HL-60 (cell line): Measurements from ENCODE around the gene UBC.

ENCODE experiments used
- DNase-seq, 2 experiments: peaks; one replicate each; pipeline ENCODE4 v3.0.0-alpha.2; 2010 to 2020; ENCODE audit warnings: low read depth in 1 of 2, low spot score in 1 of 2
- H3K27ac ChIP-seq: fragments of 250-450 bp; sonication (Bioruptor Pico); replicated peaks from 2 replicates; pipeline ENCODE4 v1.5.1; 2020; ENCODE audit warnings: mild to moderate bottlenecking, moderate library complexity
- H3K27me3 ChIP-seq: fragments of 250-450 bp; sonication (Bioruptor Pico); 2 replicates; pipeline ENCODE4 v1.5.1; 2021; ENCODE audit warnings: mild to moderate bottlenecking, moderate library complexity; ENCODE audit not compliant: insufficient read depth, poor library complexity, severe bottlenecking
- H3K4me3 ChIP-seq: replicated peaks from 2 replicates; pipeline ENCODE4 v1.5.1; 2011; ENCODE audit warnings: mild to moderate bottlenecking, control low read depth, low read length; ENCODE audit not compliant: insufficient read depth
- GABPA ChIP-seq: IDR thresholded peaks from 2 replicates; pipeline ENCODE4 v1.6.1; 2012; ENCODE audit warnings: low read depth
- POLR2AphosphoS5 ChIP-seq: IDR thresholded peaks from 2 replicates; pipeline ENCODE4 v1.6.1; 2012; ENCODE audit warnings: low read depth
- SPI1 ChIP-seq: IDR thresholded peaks from 2 replicates; pipeline ENCODE4 v1.6.1; 2012; ENCODE audit warnings: low read depth, mild to moderate bottlenecking, borderline replicate concordance
- TF ChIP-seq, protein P1 (sequence below): IDR thresholded peaks from one replicate; pipeline ENCODE4 v1.5.1; 2011; ENCODE audit warnings: low read length, control low read depth, inconsistent platforms; ENCODE audit not compliant: insufficient read depth
- TF ChIP-seq, protein P2 (sequence below): IDR thresholded peaks from 2 replicates; pipeline ENCODE4 v1.6.1; 2012; ENCODE audit warnings: low read depth; ENCODE audit not compliant: insufficient replicate concordance

The UBC gene

DNA sequence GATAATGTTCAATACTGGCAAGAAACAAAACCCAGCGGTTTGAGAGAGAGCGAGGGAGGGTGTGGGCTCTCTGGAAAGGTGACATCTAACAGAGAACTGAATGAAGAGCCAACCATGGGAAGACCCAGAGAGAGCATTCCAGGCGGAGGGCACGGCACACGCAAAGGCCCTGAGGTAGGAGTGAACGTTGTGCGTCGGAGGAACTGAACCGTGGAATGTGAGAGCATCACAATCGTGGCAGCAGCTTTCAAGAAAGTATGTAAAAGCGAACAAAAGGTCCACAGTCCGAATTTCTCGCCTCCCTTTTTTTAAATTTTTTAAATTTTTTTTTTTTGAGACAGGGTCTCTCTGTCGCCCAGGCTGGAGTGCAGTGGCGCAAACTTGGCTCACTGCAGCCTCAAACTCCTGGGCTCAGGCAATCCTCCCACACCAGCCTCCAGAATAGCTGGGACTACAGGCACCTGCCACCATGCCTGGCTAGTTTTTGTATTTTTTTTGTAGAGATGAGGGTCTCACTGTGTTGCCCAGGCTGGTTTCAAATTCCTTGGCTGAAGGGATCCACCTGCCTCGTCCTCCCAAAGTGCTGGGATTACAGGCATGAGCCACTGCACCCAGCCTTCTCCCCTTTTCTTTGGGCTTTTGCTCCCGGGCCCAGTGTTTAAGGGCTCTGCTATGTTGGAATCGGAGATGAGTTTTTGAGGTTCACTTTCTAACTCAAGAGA lies 35.5 kb downstream of the UBC start:
- TF ChIP-seq, protein P1, sequence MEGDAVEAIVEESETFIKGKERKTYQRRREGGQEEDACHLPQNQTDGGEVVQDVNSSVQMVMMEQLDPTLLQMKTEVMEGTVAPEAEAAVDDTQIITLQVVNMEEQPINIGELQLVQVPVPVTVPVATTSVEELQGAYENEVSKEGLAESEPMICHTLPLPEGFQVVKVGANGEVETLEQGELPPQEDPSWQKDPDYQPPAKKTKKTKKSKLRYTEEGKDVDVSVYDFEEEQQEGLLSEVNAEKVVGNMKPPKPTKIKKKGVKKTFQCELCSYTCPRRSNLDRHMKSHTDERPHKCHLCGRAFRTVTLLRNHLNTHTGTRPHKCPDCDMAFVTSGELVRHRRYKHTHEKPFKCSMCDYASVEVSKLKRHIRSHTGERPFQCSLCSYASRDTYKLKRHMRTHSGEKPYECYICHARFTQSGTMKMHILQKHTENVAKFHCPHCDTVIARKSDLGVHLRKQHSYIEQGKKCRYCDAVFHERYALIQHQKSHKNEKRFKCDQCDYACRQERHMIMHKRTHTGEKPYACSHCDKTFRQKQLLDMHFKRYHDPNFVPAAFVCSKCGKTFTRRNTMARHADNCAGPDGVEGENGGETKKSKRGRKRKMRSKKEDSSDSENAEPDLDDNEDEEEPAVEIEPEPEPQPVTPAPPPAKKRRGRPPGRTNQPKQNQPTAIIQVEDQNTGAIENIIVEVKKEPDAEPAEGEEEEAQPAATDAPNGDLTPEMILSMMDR: no peak
- TF ChIP-seq, protein P2, sequence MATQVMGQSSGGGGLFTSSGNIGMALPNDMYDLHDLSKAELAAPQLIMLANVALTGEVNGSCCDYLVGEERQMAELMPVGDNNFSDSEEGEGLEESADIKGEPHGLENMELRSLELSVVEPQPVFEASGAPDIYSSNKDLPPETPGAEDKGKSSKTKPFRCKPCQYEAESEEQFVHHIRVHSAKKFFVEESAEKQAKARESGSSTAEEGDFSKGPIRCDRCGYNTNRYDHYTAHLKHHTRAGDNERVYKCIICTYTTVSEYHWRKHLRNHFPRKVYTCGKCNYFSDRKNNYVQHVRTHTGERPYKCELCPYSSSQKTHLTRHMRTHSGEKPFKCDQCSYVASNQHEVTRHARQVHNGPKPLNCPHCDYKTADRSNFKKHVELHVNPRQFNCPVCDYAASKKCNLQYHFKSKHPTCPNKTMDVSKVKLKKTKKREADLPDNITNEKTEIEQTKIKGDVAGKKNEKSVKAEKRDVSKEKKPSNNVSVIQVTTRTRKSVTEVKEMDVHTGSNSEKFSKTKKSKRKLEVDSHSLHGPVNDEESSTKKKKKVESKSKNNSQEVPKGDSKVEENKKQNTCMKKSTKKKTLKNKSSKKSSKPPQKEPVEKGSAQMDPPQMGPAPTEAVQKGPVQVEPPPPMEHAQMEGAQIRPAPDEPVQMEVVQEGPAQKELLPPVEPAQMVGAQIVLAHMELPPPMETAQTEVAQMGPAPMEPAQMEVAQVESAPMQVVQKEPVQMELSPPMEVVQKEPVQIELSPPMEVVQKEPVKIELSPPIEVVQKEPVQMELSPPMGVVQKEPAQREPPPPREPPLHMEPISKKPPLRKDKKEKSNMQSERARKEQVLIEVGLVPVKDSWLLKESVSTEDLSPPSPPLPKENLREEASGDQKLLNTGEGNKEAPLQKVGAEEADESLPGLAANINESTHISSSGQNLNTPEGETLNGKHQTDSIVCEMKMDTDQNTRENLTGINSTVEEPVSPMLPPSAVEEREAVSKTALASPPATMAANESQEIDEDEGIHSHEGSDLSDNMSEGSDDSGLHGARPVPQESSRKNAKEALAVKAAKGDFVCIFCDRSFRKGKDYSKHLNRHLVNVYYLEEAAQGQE: no peak
- TF ChIP-seq POLR2AphosphoS5 (no peak), SPI1 (no peak), GABPA (no peak)
- Histone ChIP-seq H3K27ac (no peak overlapping the region), H3K27me3 (no peaks in the 10 kb centered on the region), H3K4me3 (no peak overlapping the region)
- DNase-seq: no peak

DNA sequence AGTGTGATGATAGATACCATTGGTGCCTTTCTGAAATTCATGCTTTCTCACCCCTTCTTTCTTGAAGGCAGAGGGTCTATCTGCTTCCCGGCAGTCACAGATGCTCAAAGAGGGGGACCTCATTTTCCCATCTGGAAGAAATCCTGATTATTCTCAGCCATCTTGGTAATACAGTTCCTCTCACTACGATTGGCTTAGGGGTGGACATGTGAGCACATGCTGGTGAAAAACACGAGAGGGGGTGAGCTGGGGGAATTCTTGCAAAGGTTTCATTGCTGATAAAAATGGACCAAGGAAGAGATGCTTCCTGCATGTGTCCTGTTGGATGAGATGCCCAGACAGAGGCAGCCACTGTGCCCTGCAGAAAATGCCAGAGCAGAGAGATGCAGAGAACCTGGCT lies 37.0 kb downstream of the UBC start:
- no peak overlapping the region for H3K4me3 ChIP-seq
- no peak overlapping the region for H3K27ac ChIP-seq
- TF ChIP-seq POLR2AphosphoS5: no peak
- TF ChIP-seq GABPA: no peak
- no peak for TF ChIP-seq SPI1
- TF ChIP-seq, protein P1: no peak
- TF ChIP-seq, protein P2: no peak
- H3K27me3 ChIP-seq: no peaks in the 10 kb centered on the region
- DNase-seq: no peak

DNA sequence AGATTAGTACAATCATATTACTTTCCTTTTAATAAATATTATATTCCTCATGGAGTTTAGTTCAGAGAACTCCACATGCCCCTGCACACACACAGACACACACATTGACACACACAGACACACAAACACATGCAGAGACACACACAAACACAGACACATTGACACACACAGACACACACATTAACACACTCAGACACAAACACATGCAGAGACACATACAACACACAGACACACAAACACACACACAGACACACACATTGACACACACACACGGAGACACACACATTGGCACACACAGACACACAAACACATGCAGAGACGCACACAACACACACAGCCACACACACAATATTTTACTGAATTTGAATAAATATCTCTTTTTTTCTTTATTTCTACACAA lies 38.3 kb downstream of the UBC start:
- no peak overlapping the region for H3K4me3 ChIP-seq
- no peak overlapping the region for H3K27ac ChIP-seq
- no peak for TF ChIP-seq GABPA
- no peak for TF ChIP-seq POLR2AphosphoS5
- no peak for TF ChIP-seq SPI1
- TF ChIP-seq, protein P2: no peak
- TF ChIP-seq, protein P1: no peak
- no peak for DNase-seq
- H3K27me3 ChIP-seq: no peaks in the 10 kb centered on the region
